Breast epithelium (tissue), 3 donors: Measurements from ENCODE around the gene TEX35.

Experiments used
- POLR2A ChIP-seq: fragments of 450-650 bp; IDR thresholded peaks from one replicate; pipeline ENCODE4 v1.6.1; 2016; ENCODE audit warnings: antibody characterized with exemption, mild to moderate bottlenecking, moderate library complexity
- POLR2AphosphoS5 ChIP-seq, 3 donors: sonication (generic); formaldehyde crosslinking; IDR thresholded peaks; one replicate each; pipeline ENCODE4 v1.6.1; 2017; ENCODE audit warnings: antibody characterized with exemption in 3 of 3
- TF ChIP-seq, protein P1 (sequence below), 3 donors: fragments of 450-650 bp; IDR thresholded peaks; one replicate each; pipeline ENCODE4 v1.5.1; 2016 to 2017; ENCODE audit warnings: antibody characterized with exemption in 3 of 3, mild to moderate bottlenecking in 3 of 3, moderate library complexity in 3 of 3

DNA sequence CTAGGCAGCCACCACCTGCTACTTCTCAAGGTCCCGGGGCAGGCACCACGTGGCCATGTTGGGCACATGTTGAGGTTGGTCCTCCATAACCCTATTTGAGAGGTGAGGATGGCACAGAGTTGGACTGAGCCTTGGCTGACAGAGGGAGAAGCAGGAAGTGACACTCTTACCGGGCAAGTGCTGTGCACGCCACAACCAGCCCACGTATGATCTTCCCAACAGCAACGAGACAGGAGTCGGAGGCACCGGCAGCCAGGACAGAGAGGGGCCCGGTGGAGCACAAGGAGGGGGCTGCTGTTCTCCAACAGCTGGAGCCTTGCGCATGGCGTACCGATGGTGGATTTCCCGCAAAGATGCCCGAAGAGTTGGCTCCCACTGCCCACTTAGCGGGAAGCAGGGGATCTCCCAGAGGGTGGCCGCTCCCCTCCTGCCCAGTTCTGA lies 19.6 kb upstream of the TEX35 start:
- TF ChIP-seq, protein P1, sequence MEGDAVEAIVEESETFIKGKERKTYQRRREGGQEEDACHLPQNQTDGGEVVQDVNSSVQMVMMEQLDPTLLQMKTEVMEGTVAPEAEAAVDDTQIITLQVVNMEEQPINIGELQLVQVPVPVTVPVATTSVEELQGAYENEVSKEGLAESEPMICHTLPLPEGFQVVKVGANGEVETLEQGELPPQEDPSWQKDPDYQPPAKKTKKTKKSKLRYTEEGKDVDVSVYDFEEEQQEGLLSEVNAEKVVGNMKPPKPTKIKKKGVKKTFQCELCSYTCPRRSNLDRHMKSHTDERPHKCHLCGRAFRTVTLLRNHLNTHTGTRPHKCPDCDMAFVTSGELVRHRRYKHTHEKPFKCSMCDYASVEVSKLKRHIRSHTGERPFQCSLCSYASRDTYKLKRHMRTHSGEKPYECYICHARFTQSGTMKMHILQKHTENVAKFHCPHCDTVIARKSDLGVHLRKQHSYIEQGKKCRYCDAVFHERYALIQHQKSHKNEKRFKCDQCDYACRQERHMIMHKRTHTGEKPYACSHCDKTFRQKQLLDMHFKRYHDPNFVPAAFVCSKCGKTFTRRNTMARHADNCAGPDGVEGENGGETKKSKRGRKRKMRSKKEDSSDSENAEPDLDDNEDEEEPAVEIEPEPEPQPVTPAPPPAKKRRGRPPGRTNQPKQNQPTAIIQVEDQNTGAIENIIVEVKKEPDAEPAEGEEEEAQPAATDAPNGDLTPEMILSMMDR (IDR thresholded peaks at IDR 0.05), result no peak
- no peak for TF ChIP-seq POLR2A
- no peak for TF ChIP-seq POLR2AphosphoS5 (IDR thresholded peaks at IDR 0.05)
